SK-N-SH (cell line): ENCODE measurements around the gene PRDM11. TPM values are rescaled to one million over a fixed set of nuclear protein-coding genes. Genes with fewer than 3 reads are reported as not detected.

ENCODE experiments used
- CTCF ChIA-PET: fragments of 300-600, 350-600 bp; formaldehyde crosslinking; extraction: SDS; loops from one replicate; lab custom pipeline; 2021; lab: Yijun Ruan, JAX
- POLR2A ChIA-PET: fragments of 350-600 bp; sonication (Branson Sonifier 250); formaldehyde crosslinking; extraction: SDS; loops from one replicate; lab custom pipeline; 2020; ENCODE audit warnings: antibody characterized with exemption, inconsistent platforms; lab: Yijun Ruan, JAX
- DNase-seq: peaks from one replicate; pipeline ENCODE4 v3.0.0; 2012
- H2AFZ ChIP-seq: fragments of 200-600 bp; sonication (generic); 2 replicates; pipeline ENCODE4 v1.8.1; 2016; ENCODE audit warnings: antibody characterized with exemption, mild to moderate bottlenecking, low read depth
- H3F3A ChIP-seq: fragments of 200-600 bp; sonication (generic); replicated peaks from 2 replicates; pipeline ENCODE3; 2016; ENCODE audit warnings: antibody characterized with exemption, mild to moderate bottlenecking; ENCODE audit not compliant: insufficient read depth
- H3K27ac ChIP-seq, 2 experiments: fragments of 200-500 bp in 1 of 2; fragments of 200-600 bp in 1 of 2; sonication (Bioruptor generic) in 1 of 2; sonication (generic), shearing (Covaris generic) in 1 of 2; 2 replicates each; pipeline versions ENCODE4 v1.5.1 to v1.6.1; 2014 to 2016; ENCODE audit warnings: low read depth in 2 of 2, inconsistent platforms in 1 of 2, low read length in 1 of 2, mild to moderate bottlenecking in 1 of 2, mixed read lengths in 1 of 2
- H3K27me3 ChIP-seq: fragments of 200-600 bp; sonication (generic), shearing (Covaris generic); 2 replicates; pipeline ENCODE4 v1.6.1; 2016; ENCODE audit warnings: mixed run types; ENCODE audit not compliant: insufficient read depth
- H3K36me3 ChIP-seq, 2 experiments: fragments of 200-500 bp in 1 of 2; fragments of 200-600 bp in 1 of 2; sonication (Bioruptor generic) in 1 of 2; sonication (generic) in 1 of 2; replicated peaks in 1 of 2; 2 replicates each; pipeline versions ENCODE3 to v1.5.1; 2014 to 2016; ENCODE audit warnings: low read length in 1 of 2, mild to moderate bottlenecking in 1 of 2; ENCODE audit not compliant: insufficient read depth in 2 of 2, control insufficient read depth in 1 of 2
- H3K4me1 ChIP-seq, 2 experiments: fragments of 200-500 bp in 1 of 2; fragments of 200-600 bp in 1 of 2; sonication (Bioruptor generic) in 1 of 2; sonication (generic), shearing (Covaris generic) in 1 of 2; 2 replicates each; pipeline versions ENCODE4 v1.5.1 to v1.6.1; 2014 to 2016; ENCODE audit warnings: low read depth in 1 of 2, low read length in 1 of 2, mixed run types in 1 of 2; ENCODE audit not compliant: insufficient read depth in 2 of 2, control insufficient read depth in 1 of 2
- H3K4me2 ChIP-seq: fragments of 200-600 bp; sonication (generic), shearing (Covaris generic); 2 replicates; pipeline ENCODE4 v1.6.1; 2017; ENCODE audit warnings: mixed run types
- H3K4me3 ChIP-seq, 2 experiments: fragments of 200-500 bp in 1 of 2; fragments of 200-600 bp in 1 of 2; sonication (Bioruptor generic) in 1 of 2; sonication (generic), shearing (Covaris generic) in 1 of 2; 2 replicates each; pipeline versions ENCODE4 v1.5.1 to v1.8.1; 2014 to 2016; ENCODE audit warnings: low read depth in 2 of 2, inconsistent platforms in 1 of 2, low read length in 1 of 2, mild to moderate bottlenecking in 1 of 2, mixed read lengths in 1 of 2, moderate library complexity in 1 of 2
- H3K79me2 ChIP-seq: fragments of 200-600 bp; sonication (generic); 2 replicates; pipeline ENCODE4 v1.8.1; 2017; ENCODE audit warnings: mild to moderate bottlenecking; ENCODE audit not compliant: insufficient read depth
- H3K9ac ChIP-seq: fragments of 200-600 bp; sonication (generic); 2 replicates; pipeline ENCODE4 v1.6.1; 2017; ENCODE audit warnings: mixed run types
- H3K9me2 ChIP-seq: fragments of 200-600 bp; sonication (generic); 2 replicates; pipeline ENCODE4 v1.6.1; 2017; ENCODE audit warnings: mixed run types
- H3K9me3 ChIP-seq: fragments of 200-600 bp; sonication (generic); 2 replicates; pipeline ENCODE4 v1.6.1; 2017; ENCODE audit warnings: mixed run types, mild to moderate bottlenecking, moderate library complexity
- H4K20me1 ChIP-seq: fragments of 200-600 bp; sonication (generic); 2 replicates; pipeline ENCODE4 v1.6.1; 2017; ENCODE audit warnings: mild to moderate bottlenecking, mixed run types; ENCODE audit not compliant: insufficient read depth
- ELF1 ChIP-seq: IDR thresholded peaks from 2 replicates; pipeline ENCODE4 v1.4.0; 2012
- EP300 ChIP-seq, 2 experiments: IDR thresholded peaks; 2 replicates each; pipeline versions ENCODE4 v1.4.0 to v1.6.1; 2012; ENCODE audit warnings: borderline replicate concordance in 1 of 2, low read depth in 1 of 2, low read length in 1 of 2
- EZH2phosphoT487 ChIP-seq: fragments of 200-600 bp; sonication (generic); IDR thresholded peaks from 2 replicates; pipeline ENCODE4 v1.6.1; 2017; ENCODE audit warnings: low read depth, mixed run types, mild to moderate bottlenecking, antibody characterized with exemption, moderate library complexity, borderline replicate concordance
- FOSL2 ChIP-seq: IDR thresholded peaks from 2 replicates; pipeline ENCODE4 v1.4.0; 2012; ENCODE audit warnings: low read depth, mild to moderate bottlenecking, moderate library complexity, borderline replicate concordance
- FOXJ3 ChIP-seq: sonication (generic); formaldehyde crosslinking; IDR thresholded peaks from 2 replicates; pipeline ENCODE4 v1.5.1; 2020; ENCODE audit warnings: mild to moderate bottlenecking, missing genetic modification reagents
- FOXM1 ChIP-seq: IDR thresholded peaks from 2 replicates; pipeline ENCODE4 v1.4.0; 2012; ENCODE audit warnings: low read depth, mild to moderate bottlenecking
- GABPA ChIP-seq: IDR thresholded peaks from 2 replicates; pipeline ENCODE4 v1.4.0; 2012; ENCODE audit warnings: low read depth, mild to moderate bottlenecking
- GATA2 ChIP-seq: sonication (generic); formaldehyde crosslinking; IDR thresholded peaks from 2 replicates; pipeline ENCODE4 v1.5.0; 2020; ENCODE audit warnings: mild to moderate bottlenecking, missing genetic modification reagents
- IRF3 ChIP-seq: fragments of 150-350 bp; IDR thresholded peaks from 2 replicates; pipeline ENCODE4 v1.6.1; 2016; ENCODE audit warnings: mild to moderate bottlenecking, low read depth, low read length
- NFIC ChIP-seq: IDR thresholded peaks from 2 replicates; pipeline ENCODE4 v1.4.0; 2012; ENCODE audit warnings: borderline replicate concordance
- NRF1 ChIP-seq: IDR thresholded peaks from 2 replicates; pipeline ENCODE4 v1.6.1; 2012; ENCODE audit warnings: low read depth, mild to moderate bottlenecking, low read length
- RAD21 ChIP-seq: IDR thresholded peaks from 2 replicates; pipeline ENCODE4 v1.6.1; 2012; ENCODE audit warnings: mild to moderate bottlenecking, low read length
- SIN3A ChIP-seq: IDR thresholded peaks from 2 replicates; pipeline ENCODE4 v1.6.1; 2012; ENCODE audit warnings: low read depth, mild to moderate bottlenecking, low read length, moderate library complexity, borderline replicate concordance
- SMC3 ChIP-seq: IDR thresholded peaks from 2 replicates; pipeline ENCODE4 v1.6.1; 2012; ENCODE audit warnings: low read depth, low read length, improper control_type of control experiment
- TAF1 ChIP-seq: IDR thresholded peaks from 2 replicates; pipeline ENCODE4 v1.6.1; 2012; ENCODE audit warnings: low read depth, mild to moderate bottlenecking, low read length, moderate library complexity, borderline replicate concordance
- TCF12 ChIP-seq: IDR thresholded peaks from 2 replicates; pipeline ENCODE4 v1.4.0; 2012
- USF1 ChIP-seq: IDR thresholded peaks from 2 replicates; pipeline ENCODE4 v1.4.0; 2012; ENCODE audit warnings: low read depth, borderline replicate concordance
- WGBS: methylation state at CpG from one replicate; pipeline ENCODE4 v1.1.6; 2017; ENCODE audit warnings: low lambda C conversion rate; 5-methylcytosine and 5-hydroxymethylcytosine counted together
- polyA plus RNA-seq, 3 experiments: library from polyadenylated mRNA; depleted of rRNA; stranded (reverse); fragments of >200 nt; gene quantifications; 2 replicates each; pipeline ENCODE4 v1.2.3, GENCODE V29; 2012
- TF ChIP-seq, protein P1 (sequence below): IDR thresholded peaks from 2 replicates; pipeline ENCODE4 v1.4.0; 2012; ENCODE audit warnings: low read depth
- TF ChIP-seq, protein P2 (sequence below): IDR thresholded peaks from 2 replicates; pipeline ENCODE4; 2012

PRDM11 gene
- polyA plus RNA-seq, 1 of the 3 experiments (the other 2 are of a cell fraction) = 4.5 TPM

DNA sequence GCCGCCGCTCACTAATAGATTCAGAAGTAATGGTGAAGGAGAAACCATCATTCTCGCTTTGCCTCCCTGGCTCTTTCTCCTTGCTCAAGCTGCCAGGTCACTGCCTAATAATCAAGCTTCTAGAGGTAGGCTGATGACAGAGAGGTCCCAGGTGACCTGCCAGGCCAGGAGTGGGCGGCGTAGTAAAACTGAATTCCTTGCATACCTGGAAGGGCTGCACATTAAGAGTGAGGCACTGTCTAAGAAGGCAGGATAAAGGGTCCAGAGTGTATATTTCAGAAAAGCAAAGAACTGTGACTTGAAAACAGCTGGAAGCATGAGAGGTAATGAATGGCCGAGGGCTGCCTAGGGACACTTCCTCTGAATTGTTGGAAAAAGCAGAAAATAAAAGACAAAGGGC lies 135.6 kb downstream of the PRDM11 start:
- Histone ChIP-seq H3K9me3 (no peaks in the 10 kb centered on the region), H3K4me3 (no peak overlapping the region), H3K9me2 (no peaks in the 10 kb centered on the region), H3K36me3 (no peaks in the 10 kb centered on the region), H4K20me1 (no peaks in the 10 kb centered on the region), H3K79me2 (no peaks in the 10 kb centered on the region), H3K9ac (no peak overlapping the region), H3K4me2 (no peak overlapping the region), H3K27ac (no peak overlapping the region), H2AFZ (no peak overlapping the region), H3K27me3 (peaks cover 49% of the 10 kb centered on the region), H3K4me1 (peaks cover 0 to 7% of the 10 kb centered on the region in 2 experiments; a peak in 2 of 4 replicates), H3F3A (no peaks in the 10 kb centered on the region)
- ChIA-PET POLR2A (no interaction called here), CTCF (interaction anchor here (0.8 to 1.5 kb wide), 5 partner anchors 10 to 175 kb away, joined by 3 to 5 read pairs (median 3); no protein-coding TSS in a partner anchor)
- TF ChIP-seq NFIC (no peak), IRF3 (no peak), USF1 (no peak), SMC3 (no peak), GABPA (no peak), NRF1 (no peak), RAD21 (no peak), GATA2 (CRISPR knock-in tag) (no peak), TCF12 (no peak), EP300 (IDR thresholded peaks at IDR 0.05; ENCODE audit: borderline replicate concordance in 1 of 2, low read depth in 1 of 2, low read length in 1 of 2) (no peak), SIN3A (no peak), FOXJ3 (CRISPR knock-in tag) (no peak), EZH2phosphoT487 (no peak), FOXM1 (no peak), TAF1 (no peak), ELF1 (no peak), FOSL2 (no peak)
- TF ChIP-seq, protein P1, sequence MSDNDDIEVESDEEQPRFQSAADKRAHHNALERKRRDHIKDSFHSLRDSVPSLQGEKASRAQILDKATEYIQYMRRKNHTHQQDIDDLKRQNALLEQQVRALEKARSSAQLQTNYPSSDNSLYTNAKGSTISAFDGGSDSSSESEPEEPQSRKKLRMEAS = no peak
- TF ChIP-seq, protein P2, sequence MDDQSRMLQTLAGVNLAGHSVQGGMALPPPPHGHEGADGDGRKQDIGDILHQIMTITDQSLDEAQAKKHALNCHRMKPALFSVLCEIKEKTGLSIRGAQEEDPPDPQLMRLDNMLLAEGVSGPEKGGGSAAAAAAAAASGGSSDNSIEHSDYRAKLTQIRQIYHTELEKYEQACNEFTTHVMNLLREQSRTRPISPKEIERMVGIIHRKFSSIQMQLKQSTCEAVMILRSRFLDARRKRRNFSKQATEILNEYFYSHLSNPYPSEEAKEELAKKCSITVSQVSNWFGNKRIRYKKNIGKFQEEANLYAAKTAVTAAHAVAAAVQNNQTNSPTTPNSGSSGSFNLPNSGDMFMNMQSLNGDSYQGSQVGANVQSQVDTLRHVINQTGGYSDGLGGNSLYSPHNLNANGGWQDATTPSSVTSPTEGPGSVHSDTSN = no peak
- WGBS = 61% methylated on average over 6 of the region's 6 CpGs
- no peak for DNase-seq

Other genes with a start within 250 kb of the PRDM11 start
- gene TP53I11, start 195.8 kb upstream of the PRDM11 start, polyA plus RNA-seq (2012; rRNA removed) = 6.0 and 6.6 TPM in 2 replicates
- not detected in 2 replicates for gene SYT13, start 139.7 kb downstream of the PRDM11 start, polyA plus RNA-seq (2012; rRNA removed)